NCI-H524 (cell line): Measurements from ENCODE around the gene ARPC4.
"Not testable (repeated sequence)": the region's sequence is repeated elsewhere in the genome, so short reads cannot be mapped to it uniquely, and the experiment has no call there.

Experiments used
- DNase-seq, 2 experiments: peaks; one replicate each; lab custom pipeline; 2025; lab: John Stamatoyannopoulos, UW

The ARPC4 gene

GRCh38 chr3:9770276-9770812, 22.5 kb upstream of the ARPC4 start:
- DNase-seq, result no peak

- not testable (repeated sequence) for DNase-seq
These were observed 21.9 kb upstream of the ARPC4 start for GRCh38 chr3:9771007-9771406.

- DNase-seq, result no peak
These were observed 15.8 kb upstream of the ARPC4 start for GRCh38 chr3:9776896-9777693.

GRCh38 chr3:9777694-9778021, 15.2 kb upstream of the ARPC4 start:
- no peak for DNase-seq

GRCh38 chr3:9778143-9779074, 14.5 kb upstream of the ARPC4 start:
- no peak for DNase-seq

- DNase-seq, result no peak
These were observed 13.7 kb upstream of the ARPC4 start for GRCh38 chr3:9779075-9779593.

GRCh38 chr3:9779721-9780457, 13.0 kb upstream of the ARPC4 start:
- DNase-seq, result no peak

GRCh38 chr3:9780458-9780812, 12.4 kb upstream of the ARPC4 start:
- DNase-seq, result no peak

- no peak for DNase-seq
These were observed 12.0 kb upstream of the ARPC4 start for GRCh38 chr3:9780910-9781309.

- DNase-seq, result no peak
These were observed 11.3 kb upstream of the ARPC4 start for GRCh38 chr3:9781551-9781950.

- no peak for DNase-seq
These were observed 10.8 kb upstream of the ARPC4 start for GRCh38 chr3:9781978-9782603.

GRCh38 chr3:9782770-9783169, 10.1 kb upstream of the ARPC4 start:
- DNase-seq, result peak in 1 of 2 experiments; percentile 41

- no peak for DNase-seq
These were observed 8.9 kb upstream of the ARPC4 start for GRCh38 chr3:9783954-9784353.

GRCh38 chr3:9784965-9785364, 7.9 kb upstream of the ARPC4 start:
- no peak for DNase-seq

- DNase-seq, result no peak
These were observed 7.3 kb upstream of the ARPC4 start for GRCh38 chr3:9785602-9786001.

GRCh38 chr3:9786209-9786739, 6.6 kb upstream of the ARPC4 start:
- DNase-seq, result no peak

GRCh38 chr3:9786825-9787669, 5.8 kb upstream of the ARPC4 start:
- no peak for DNase-seq

GRCh38 chr3:9787714-9788113, 5.2 kb upstream of the ARPC4 start:
- no peak for DNase-seq

GRCh38 chr3:9791127-9791526, 1.8 kb upstream of the ARPC4 start:
- no peak for DNase-seq

GRCh38 chr3:9791790-9792404, 985 bp upstream of the ARPC4 start:
- no peak for DNase-seq
